ENCODE results near the gene FANCD2. TPM values are rescaled to one million over a fixed set of nuclear protein-coding genes. Genes with fewer than 3 reads are reported as not detected.
"Not testable (repeated sequence)": the region's sequence is repeated elsewhere in the genome, so short reads cannot be mapped to it uniquely, and the experiment has no call there.

Gene FANCD2
- total RNA-seq, 1 experiment from 2014 or later = 35.7 TPM

DNA sequence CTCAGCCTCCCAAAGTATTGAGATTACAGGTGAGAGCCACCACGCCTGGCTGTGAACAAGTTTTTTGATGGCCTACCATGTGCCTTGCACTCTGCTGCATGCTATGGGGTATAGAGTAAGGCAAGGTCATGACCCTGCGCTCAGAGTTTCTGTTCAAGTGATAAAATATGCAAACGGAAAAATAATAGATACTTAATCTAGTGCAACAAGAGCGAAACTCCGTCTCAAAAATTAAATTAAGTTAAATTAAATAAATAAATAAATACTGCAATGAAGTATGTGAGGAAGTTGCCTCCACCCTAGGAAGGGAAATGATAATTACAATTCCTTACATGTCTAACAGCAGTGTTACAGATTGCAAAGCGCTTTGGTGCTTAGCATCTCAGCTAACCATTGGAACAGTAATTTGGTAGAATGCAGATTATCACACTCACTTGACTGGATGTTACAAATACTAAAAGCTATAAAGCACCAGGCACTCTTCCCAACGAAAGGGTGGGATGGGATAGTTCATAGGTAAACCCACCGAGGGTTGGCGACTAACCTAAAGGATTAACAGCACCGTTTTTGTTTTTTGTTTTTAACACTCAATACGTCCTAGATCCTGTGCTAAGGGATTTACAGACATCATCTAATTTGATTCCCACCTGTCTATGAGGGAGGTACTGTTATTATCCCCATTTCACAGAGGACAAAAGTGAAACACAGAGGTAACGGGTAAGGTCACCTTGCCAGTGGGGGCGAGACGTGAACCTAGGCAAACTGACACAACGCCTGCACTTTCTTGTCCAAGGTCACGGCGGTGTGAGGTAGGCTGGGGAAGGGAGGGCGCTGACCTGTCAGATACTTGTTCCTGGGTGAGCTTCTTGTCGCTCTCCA, 793 bp upstream of the FANCD2 start:
- H2AFZ ChIP-seq = peak overlapping the region; percentile 96
- TSS peak; percentile 40 for BruUV-seq (replicated peaks)
- H3K27me3 ChIP-seq (ENCODE audit: insufficient read depth, low read depth) = no peaks in the 10 kb centered on the region
- H3F3A ChIP-seq (ENCODE audit: insufficient read depth, low read depth) = peaks cover 18% of the 10 kb centered on the region
- ChIA-PET POLR2A (ENCODE audit: unreplicated experiment) (no interaction called here), CTCF (interaction anchor here (0.7 kb wide), 1 partner anchor 10 kb away, joined by 3 read pairs; no protein-coding TSS in a partner anchor)
- DNase-seq = no peak
- peaks cover 37% of the 10 kb centered on the region for H3K79me2 ChIP-seq (ENCODE audit: low read depth)
- H3K4me1 ChIP-seq (replicated peaks; ENCODE audit: insufficient read depth) = peaks cover 29% of the 10 kb centered on the region
- no peak for TF ChIP-seq CTCF (conservative IDR thresholded peaks at IDR 0.05)
- TF ChIP-seq EZH2 (IDR thresholded peaks at IDR 0.05; ENCODE audit: low read depth) = no peak
- intact Hi-C loops (cut with micrococcal nuclease; ENCODE audit: unreplicated experiment) = loop anchor here (1.0 kb wide), 1 partner anchor 78 kb away; no protein-coding TSS in a partner anchor
- 0 out of 2 replicates have a peak overlapping the region, but pooled peaks have one; percentile 54 for H3K27ac ChIP-seq
- H4K20me1 ChIP-seq (ENCODE audit: insufficient read depth) = no peaks in the 10 kb centered on the region
- 0 out of 2 replicates have a peak, but pooled peaks cover 8% of the 10 kb centered on the region for H3K36me3 ChIP-seq (ENCODE audit: low read depth)
- H3K9me3 ChIP-seq (ENCODE audit: insufficient read depth, low read depth) = no peaks in the 10 kb centered on the region
- H3K4me2 ChIP-seq = peak overlapping the region; percentile 92
- peak overlapping the region; percentile 75 for H3K4me3 ChIP-seq
- H3K9me2 ChIP-seq (ENCODE audit: insufficient read depth) = no peaks in the 10 kb centered on the region

DNA sequence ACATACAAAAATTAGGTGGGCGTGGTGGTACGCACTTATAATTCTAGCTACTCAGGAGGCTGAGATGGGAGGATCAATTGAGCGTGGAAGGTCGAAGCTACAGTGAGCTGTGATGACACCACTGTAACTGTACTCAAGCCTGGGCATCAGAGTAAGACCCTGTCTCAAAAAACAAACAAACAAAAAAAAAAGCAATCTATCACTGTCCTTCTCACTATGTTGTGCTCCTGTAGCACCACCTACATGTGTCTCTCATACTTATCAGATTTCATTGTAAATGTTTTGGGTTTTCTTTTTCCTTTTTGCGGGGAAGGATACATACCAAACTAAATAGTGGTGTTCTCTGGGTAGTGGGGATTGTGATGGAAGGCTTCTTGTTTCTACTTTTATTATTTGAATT, 14.8 kb downstream of the FANCD2 start:
- no peak overlapping the region for H2AFZ ChIP-seq
- H3K4me3 ChIP-seq = no peak overlapping the region
- ChIA-PET CTCF (interaction anchor here (0.6 kb wide), 1 partner anchor 687 kb away, joined by 4 read pairs; no protein-coding TSS in a partner anchor), POLR2A (ENCODE audit: unreplicated experiment) (interaction anchor here (0.6 kb wide), 2 partner anchors 347 to 578 kb away, joined by 3 to 4 read pairs; no protein-coding TSS in a partner anchor)
- intact Hi-C loops (cut with micrococcal nuclease; ENCODE audit: unreplicated experiment) = loop anchor here (2.0 kb wide), 1 partner anchor 538 kb away; no protein-coding TSS in a partner anchor
- H3K9me2 ChIP-seq (ENCODE audit: insufficient read depth) = no peaks in the 10 kb centered on the region
- H3K36me3 ChIP-seq (ENCODE audit: low read depth) = peaks cover 28% of the 10 kb centered on the region; the same call in 1 of the 2 replicates
- no peaks in the 10 kb centered on the region for H3K4me1 ChIP-seq (replicated peaks; ENCODE audit: insufficient read depth)
- TF ChIP-seq EZH2 (IDR thresholded peaks at IDR 0.05; ENCODE audit: low read depth) (no peak), CTCF (conservative IDR thresholded peaks at IDR 0.05) (no peak; the same call in 1 of the 2 replicates)
- no peaks in the 10 kb centered on the region for H3K9me3 ChIP-seq (ENCODE audit: insufficient read depth, low read depth)
- BruUV-seq (replicated peaks) = no TSS peak
- no peaks in the 10 kb centered on the region for H3F3A ChIP-seq (ENCODE audit: insufficient read depth, low read depth)
- no peak for DNase-seq
- H4K20me1 ChIP-seq (ENCODE audit: insufficient read depth) = no peaks in the 10 kb centered on the region
- H3K27ac ChIP-seq = no peak overlapping the region
- no peak overlapping the region for H3K4me2 ChIP-seq
- no peaks in the 10 kb centered on the region for H3K27me3 ChIP-seq (ENCODE audit: insufficient read depth, low read depth)
- no peaks in the 10 kb centered on the region for H3K79me2 ChIP-seq (ENCODE audit: low read depth)

- no peak for DNase-seq
- H3K4me3 ChIP-seq = no peak overlapping the region
- POLR2A ChIA-PET (ENCODE audit: unreplicated experiment) = interaction anchor here (0.6 kb wide), 1 partner anchor 136 kb away, joined by 4 read pairs; no protein-coding TSS in a partner anchor
- H2AFZ ChIP-seq = no peak overlapping the region
- BruUV-seq (replicated peaks) = no TSS peak
- peaks cover 6% of the 10 kb centered on the region; the same call in 1 of the 2 replicates for H3F3A ChIP-seq (ENCODE audit: insufficient read depth, low read depth)
- CTCF ChIA-PET = no interaction called here
- no peaks in the 10 kb centered on the region for H3K9me3 ChIP-seq (ENCODE audit: insufficient read depth, low read depth)
- no peaks in the 10 kb centered on the region for H3K79me2 ChIP-seq (ENCODE audit: low read depth)
- 0 out of 2 replicates have a peak, but pooled peaks cover 13% of the 10 kb centered on the region for H3K36me3 ChIP-seq (ENCODE audit: low read depth)
- H4K20me1 ChIP-seq (ENCODE audit: insufficient read depth) = no peaks in the 10 kb centered on the region
- no peaks in the 10 kb centered on the region for H3K27me3 ChIP-seq (ENCODE audit: insufficient read depth, low read depth)
- H3K4me1 ChIP-seq (replicated peaks; ENCODE audit: insufficient read depth) = no peaks in the 10 kb centered on the region
- no peak for TF ChIP-seq CTCF (conservative IDR thresholded peaks at IDR 0.05)
- no peak for TF ChIP-seq EZH2 (IDR thresholded peaks at IDR 0.05; ENCODE audit: low read depth)
- intact Hi-C loops (cut with micrococcal nuclease; ENCODE audit: unreplicated experiment) = no loop called here
- no peak overlapping the region for H3K4me2 ChIP-seq
- no peaks in the 10 kb centered on the region for H3K9me2 ChIP-seq (ENCODE audit: insufficient read depth)
- H3K27ac ChIP-seq = no peak overlapping the region
Observed at GRCh38 chr3:10047876-10048275, 21.6 kb downstream of the FANCD2 start.

DNA sequence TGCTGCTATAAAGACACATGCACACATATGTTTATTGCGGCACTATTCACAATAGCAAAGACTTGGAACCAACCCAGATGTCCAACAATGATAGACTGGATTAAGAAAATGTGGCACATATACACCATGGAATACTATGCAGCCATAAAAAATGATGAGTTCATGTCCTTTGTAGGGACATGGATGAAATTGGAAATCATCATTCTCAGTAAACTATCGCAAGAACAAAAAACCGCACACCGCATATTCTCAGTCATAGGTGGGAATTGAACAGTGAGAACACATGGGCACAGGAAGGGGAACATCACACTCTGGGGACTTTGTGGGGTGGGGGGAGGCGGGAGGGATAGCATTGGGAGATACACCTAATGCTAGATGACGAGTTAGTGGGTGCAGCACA, 26.8 kb downstream of the FANCD2 start:
- H3K4me2 ChIP-seq; H3K4me1 ChIP-seq (replicated peaks; ENCODE audit: insufficient read depth); H3K27ac ChIP-seq; H4K20me1 ChIP-seq (ENCODE audit: insufficient read depth); H3K36me3 ChIP-seq (ENCODE audit: low read depth); H2AFZ ChIP-seq; H3K9me2 ChIP-seq (ENCODE audit: insufficient read depth); H3K4me3 ChIP-seq; POLR2A ChIA-PET (ENCODE audit: unreplicated experiment); H3F3A ChIP-seq (ENCODE audit: insufficient read depth, low read depth); H3K27me3 ChIP-seq (ENCODE audit: insufficient read depth, low read depth); DNase-seq; intact Hi-C loops (cut with micrococcal nuclease; ENCODE audit: unreplicated experiment); H3K9me3 ChIP-seq (ENCODE audit: insufficient read depth, low read depth); H3K79me2 ChIP-seq (ENCODE audit: low read depth); BruUV-seq (replicated peaks): not testable (repeated sequence)
- CTCF ChIA-PET = interaction anchor here (0.7 kb wide), 1 partner anchor 10 kb away, joined by 5 read pairs; no protein-coding TSS in a partner anchor
